Activated naive CD4-positive, alpha-beta T cell treated with anti-CD3 and anti-CD28 coated beads for 36 hours (primary cell): Measurements from ENCODE around the gene XRCC1. TPM values are rescaled to one million over a fixed set of nuclear protein-coding genes. Genes with fewer than 3 reads are reported as not detected.
"Not testable (repeated sequence)": the region's sequence is repeated elsewhere in the genome, so short reads cannot be mapped to it uniquely, and the experiment has no call there.

Source experiments
- CTCF ChIA-PET: fragments of 350-600 bp; sonication (Branson Sonifier 250); formaldehyde crosslinking; loops from one replicate; lab custom pipeline; 2021; ENCODE audit warnings: antibody characterized with exemption; lab: Charles Lee
- DNase-seq: peaks from one replicate; pipeline ENCODE4 v3.0.0-alpha.2; 2020
- H3K27ac Mint-ChIP-seq: one replicate; pipeline ENCODE4 v1.8.0; 2021; ENCODE audit warnings: mild to moderate bottlenecking, mixed read lengths
- H3K27me3 Mint-ChIP-seq: one replicate; pipeline ENCODE4 v1.8.0; 2021; ENCODE audit warnings: low read depth, mixed read lengths
- H3K36me3 Mint-ChIP-seq: one replicate; pipeline ENCODE4 v1.8.0; 2021; ENCODE audit warnings: low read depth, mixed read lengths
- H3K4me1 Mint-ChIP-seq: one replicate; pipeline ENCODE4 v1.8.0; 2021; ENCODE audit warnings: low read depth, mixed read lengths
- H3K4me3 Mint-ChIP-seq: one replicate; pipeline ENCODE4 v1.8.0; 2021; ENCODE audit warnings: mild to moderate bottlenecking, moderate library complexity, mixed read lengths
- H3K9me3 Mint-ChIP-seq: one replicate; pipeline ENCODE4 v1.8.0; 2021; ENCODE audit warnings: mixed read lengths
- intact Hi-C: fragments of 100-400 bp; cut with micrococcal nuclease; formaldehyde crosslinking; loops from one replicate; pipeline ENCODE4 v1.15.1; 2023
- total RNA-seq, 2 experiments: library from RNA; stranded (reverse); gene quantifications; one replicate each; pipeline ENCODE4 v1.2.3, GENCODE V29; 2021

Gene XRCC1
- total RNA-seq, 2 experiments from 2014 or later, result 33.7 to 34.5 TPM

- CTCF ChIA-PET, result interaction anchor here (1.5 to 6.2 kb wide), 3 partner anchors 16 to 43 kb away, joined by 5 to 95 read pairs (median 28); partner anchors contain the start of genes IRGQ and ZNF576
- intact Hi-C loops, result no loop called here
- no peak for DNase-seq
- Mint-ChIP-seq H3K4me3 (no peak overlapping the region), H3K9me3 (no peaks in the 10 kb centered on the region), H3K27me3 (no peaks in the 10 kb centered on the region), H3K4me1 (peaks cover 9% of the 10 kb centered on the region), H3K36me3 (peaks cover 18% of the 10 kb centered on the region), H3K27ac (no peak overlapping the region)
Measured at GRCh38 chr19:43551399-43552197, 23.7 kb downstream of the XRCC1 start.

GRCh38 chr19:43548706-43549105 is 26.6 kb downstream of the XRCC1 start:
- Mint-ChIP-seq H3K36me3 (peaks cover 22% of the 10 kb centered on the region), H3K4me3 (no peak overlapping the region), H3K9me3 (no peaks in the 10 kb centered on the region), H3K27me3 (no peaks in the 10 kb centered on the region), H3K27ac (no peak overlapping the region), H3K4me1 (no peaks in the 10 kb centered on the region)
- DNase-seq, result no peak
- intact Hi-C loops, result no loop called here
- CTCF ChIA-PET, result interaction anchor here (0.7 to 1.2 kb wide), 2 partner anchors 196 to 1756 kb away, joined by 4 to 5 read pairs; no protein-coding TSS in a partner anchor

- H3K4me3 Mint-ChIP-seq, H3K4me1 Mint-ChIP-seq, H3K27me3 Mint-ChIP-seq, H3K27ac Mint-ChIP-seq, DNase-seq, intact Hi-C loops, H3K9me3 Mint-ChIP-seq, CTCF ChIA-PET: not testable (repeated sequence)
- peaks cover 30% of the 10 kb centered on the region for H3K36me3 Mint-ChIP-seq
Measured at GRCh38 chr19:43547926-43548325, 27.4 kb downstream of the XRCC1 start.

GRCh38 chr19:43546581-43546980 is 28.7 kb downstream of the XRCC1 start:
- no peak overlapping the region for H3K4me3 Mint-ChIP-seq
- DNase-seq, result no peak
- no peaks in the 10 kb centered on the region for H3K9me3 Mint-ChIP-seq
- H3K27me3 Mint-ChIP-seq, result no peaks in the 10 kb centered on the region
- H3K4me1 Mint-ChIP-seq, result no peaks in the 10 kb centered on the region
- no peak overlapping the region for H3K27ac Mint-ChIP-seq
- peaks cover 33% of the 10 kb centered on the region for H3K36me3 Mint-ChIP-seq
- intact Hi-C loops, result no loop called here
- CTCF ChIA-PET, result interaction anchor here (1.8 kb wide), 1 partner anchor 9 kb away, joined by 6 read pairs; no protein-coding TSS in a partner anchor

GRCh38 chr19:43545981-43546380 is 29.3 kb downstream of the XRCC1 start:
- H3K4me1 Mint-ChIP-seq, result no peaks in the 10 kb centered on the region
- CTCF ChIA-PET, result interaction anchor here (1.8 kb wide), 1 partner anchor 9 kb away, joined by 6 read pairs; no protein-coding TSS in a partner anchor
- no peak for DNase-seq

GRCh38 chr19:43545276-43545675 is 30.1 kb downstream of the XRCC1 start:
- peak overlapping the region; percentile 50 for H3K27ac Mint-ChIP-seq
- intact Hi-C loops, result no loop called here
- H3K36me3 Mint-ChIP-seq, result peaks cover 30% of the 10 kb centered on the region
- no peak overlapping the region for H3K4me3 Mint-ChIP-seq
- H3K27me3 Mint-ChIP-seq, result no peaks in the 10 kb centered on the region
- no peaks in the 10 kb centered on the region for H3K9me3 Mint-ChIP-seq
- no peaks in the 10 kb centered on the region for H3K4me1 Mint-ChIP-seq
- no peak for DNase-seq
- CTCF ChIA-PET, result interaction anchor here (1.8 kb wide), 1 partner anchor 10 kb away, joined by 6 read pairs; no protein-coding TSS in a partner anchor

More at GRCh38 chr19:43545981-43546380, 29.3 kb downstream of the XRCC1 start:
- H3K36me3 Mint-ChIP-seq, result peaks cover 32% of the 10 kb centered on the region
- H3K9me3 Mint-ChIP-seq, result no peaks in the 10 kb centered on the region
- no peak overlapping the region for H3K27ac Mint-ChIP-seq
- no peak overlapping the region for H3K4me3 Mint-ChIP-seq
- no peaks in the 10 kb centered on the region for H3K27me3 Mint-ChIP-seq
- intact Hi-C loops, result no loop called here

GRCh38 chr19:43544077-43544476 is 31.2 kb downstream of the XRCC1 start:
- no peak for DNase-seq
- CTCF ChIA-PET, result interaction anchor here (2.2 kb wide), 1 partner anchor 11 kb away, joined by 8 read pairs; no protein-coding TSS in a partner anchor
- peaks cover 3% of the 10 kb centered on the region for H3K9me3 Mint-ChIP-seq
- H3K36me3 Mint-ChIP-seq, result peaks cover 40% of the 10 kb centered on the region
- intact Hi-C loops, result no loop called here
- no peak overlapping the region for H3K4me3 Mint-ChIP-seq
- no peak overlapping the region for H3K27ac Mint-ChIP-seq
- no peaks in the 10 kb centered on the region for H3K4me1 Mint-ChIP-seq
- no peaks in the 10 kb centered on the region for H3K27me3 Mint-ChIP-seq

GRCh38 chr19:43541920-43542650 is 33.2 kb downstream of the XRCC1 start:
- no peaks in the 10 kb centered on the region for H3K4me1 Mint-ChIP-seq
- no peak for DNase-seq
- H3K9me3 Mint-ChIP-seq, result peaks cover 11% of the 10 kb centered on the region
- no peaks in the 10 kb centered on the region for H3K27me3 Mint-ChIP-seq
- intact Hi-C loops, result no loop called here
- peaks cover 55% of the 10 kb centered on the region for H3K36me3 Mint-ChIP-seq
- no peak overlapping the region for H3K27ac Mint-ChIP-seq
- no peak overlapping the region for H3K4me3 Mint-ChIP-seq
- CTCF ChIA-PET, result interaction anchor here (2.2 kb wide), 1 partner anchor 13 kb away, joined by 8 read pairs; no protein-coding TSS in a partner anchor

- CTCF ChIA-PET, result interaction anchor here (1.6 kb wide), 1 partner anchor 15 kb away, joined by 3 read pairs; no protein-coding TSS in a partner anchor
- Mint-ChIP-seq H3K9me3 (peaks cover 11% of the 10 kb centered on the region), H3K36me3 (peaks cover 55% of the 10 kb centered on the region), H3K4me1 (peaks cover under 1% of the 10 kb centered on the region), H3K27me3 (no peaks in the 10 kb centered on the region), H3K27ac (no peak overlapping the region), H3K4me3 (no peak overlapping the region)
- DNase-seq, result no peak
- intact Hi-C loops, result no loop called here
Measured at GRCh38 chr19:43540381-43540780, 34.9 kb downstream of the XRCC1 start.

GRCh38 chr19:43538922-43539321 is 36.4 kb downstream of the XRCC1 start:
- H3K36me3 Mint-ChIP-seq, result peaks cover 50% of the 10 kb centered on the region
- no peak for DNase-seq
- H3K4me3 Mint-ChIP-seq, result no peak overlapping the region
- H3K9me3 Mint-ChIP-seq, result peaks cover 11% of the 10 kb centered on the region
- CTCF ChIA-PET, result interaction anchor here (1.6 kb wide), 1 partner anchor 16 kb away, joined by 3 read pairs; no protein-coding TSS in a partner anchor
- H3K4me1 Mint-ChIP-seq, result peaks cover 6% of the 10 kb centered on the region
- no peaks in the 10 kb centered on the region for H3K27me3 Mint-ChIP-seq
- H3K27ac Mint-ChIP-seq, result peak overlapping the region; percentile 0
- intact Hi-C loops, result no loop called here

- peak; percentile 28 for DNase-seq
- intact Hi-C loops, result loop anchor here (1.0 kb wide), 1 partner anchor 219 kb away; the partner anchor contains the start of gene SMG9
- no peak overlapping the region for H3K4me3 Mint-ChIP-seq
- peaks cover 11% of the 10 kb centered on the region for H3K9me3 Mint-ChIP-seq
- CTCF ChIA-PET, result interaction anchor here (0.5 to 4.0 kb wide), 6 partner anchors 10 to 130 kb away, joined by 3 to 28 read pairs (median 4); partner anchors contain the start of genes IRGQ and ZNF576
- H3K27me3 Mint-ChIP-seq, result no peaks in the 10 kb centered on the region
- H3K36me3 Mint-ChIP-seq, result peaks cover 26% of the 10 kb centered on the region
- H3K4me1 Mint-ChIP-seq, result peaks cover 15% of the 10 kb centered on the region
- peak overlapping the region; percentile 74 for H3K27ac Mint-ChIP-seq
Measured at GRCh38 chr19:43534816-43535761, 40.2 kb downstream of the XRCC1 start.
